Measurements from ENCODE around the gene NATD1.

The NATD1 gene

GRCh38 chr17:21223086-21223485 is 30.1 kb downstream of the NATD1 start:
- DNase-seq (ENCODE audit: extremely low spot score), result no peak
- ChIA-PET CTCF (no interaction called here), POLR2A (no interaction called here)
- TF ChIP-seq SP1 (IDR thresholded peaks at IDR 0.05) (no peak), FOXM1 (IDR thresholded peaks at IDR 0.05; ENCODE audit: borderline replicate concordance) (no peak), FOXA1 (IDR thresholded peaks at IDR 0.05) (no peak), LEF1 (IDR thresholded peaks at IDR 0.05; ENCODE audit: borderline replicate concordance) (no peak), FOXK2 (IDR thresholded peaks at IDR 0.05) (no peak), ELF4 (IDR thresholded peaks at IDR 0.05) (no peak), ZNF384 (IDR thresholded peaks at IDR 0.05) (no peak), SUZ12 (IDR thresholded peaks at IDR 0.05) (no peak), BHLHE40 (IDR thresholded peaks at IDR 0.05; ENCODE audit: borderline replicate concordance) (no peak), NFRKB (IDR thresholded peaks at IDR 0.05) (no peak), ARNT (IDR thresholded peaks at IDR 0.05) (no peak), TARDBP (IDR thresholded peaks at IDR 0.05) (no peak), L3MBTL2 (conservative IDR thresholded peaks at IDR 0.05) (no peak), CTBP1 (IDR thresholded peaks at IDR 0.05; ENCODE audit: borderline replicate concordance) (no peak), PKNOX1 (IDR thresholded peaks at IDR 0.05) (no peak), HDGF (IDR thresholded peaks at IDR 0.05; ENCODE audit: borderline replicate concordance) (no peak)

- ChIA-PET POLR2A (no interaction called here), CTCF (no interaction called here)
- no peak for TF ChIP-seq BHLHE40 (IDR thresholded peaks at IDR 0.05; ENCODE audit: borderline replicate concordance)
- TF ChIP-seq HDGF (IDR thresholded peaks at IDR 0.05; ENCODE audit: borderline replicate concordance), result no peak
- no peak for TF ChIP-seq SP1 (IDR thresholded peaks at IDR 0.05)
- TF ChIP-seq PKNOX1 (IDR thresholded peaks at IDR 0.05), result no peak
- no peak for TF ChIP-seq L3MBTL2 (conservative IDR thresholded peaks at IDR 0.05)
- TF ChIP-seq FOXM1 (IDR thresholded peaks at IDR 0.05; ENCODE audit: borderline replicate concordance), result no peak
- no peak for TF ChIP-seq ZNF384 (IDR thresholded peaks at IDR 0.05)
- TF ChIP-seq SUZ12 (IDR thresholded peaks at IDR 0.05), result no peak
- no peak for TF ChIP-seq FOXK2 (IDR thresholded peaks at IDR 0.05)
- TF ChIP-seq CTBP1 (IDR thresholded peaks at IDR 0.05; ENCODE audit: borderline replicate concordance), result no peak
- TF ChIP-seq FOXA1 (IDR thresholded peaks at IDR 0.05), result no peak
- TF ChIP-seq TARDBP (IDR thresholded peaks at IDR 0.05), result no peak
- TF ChIP-seq ELF4 (IDR thresholded peaks at IDR 0.05), result no peak
- TF ChIP-seq ARNT (IDR thresholded peaks at IDR 0.05), result no peak
- no peak for TF ChIP-seq NFRKB (IDR thresholded peaks at IDR 0.05)
- TF ChIP-seq LEF1 (IDR thresholded peaks at IDR 0.05; ENCODE audit: borderline replicate concordance), result no peak
- no peak for DNase-seq (ENCODE audit: extremely low spot score)
These were observed 34.3 kb downstream of the NATD1 start for GRCh38 chr17:21218831-21219380.

GRCh38 chr17:21218101-21218500 is 35.1 kb downstream of the NATD1 start:
- CTCF ChIA-PET, result no interaction called here
- no peak for TF ChIP-seq L3MBTL2 (conservative IDR thresholded peaks at IDR 0.05)
- TF ChIP-seq FOXM1 (IDR thresholded peaks at IDR 0.05; ENCODE audit: borderline replicate concordance), result no peak
- no peak for TF ChIP-seq HDGF (IDR thresholded peaks at IDR 0.05; ENCODE audit: borderline replicate concordance)
- no peak for TF ChIP-seq FOXA1 (IDR thresholded peaks at IDR 0.05)
- TF ChIP-seq ARNT (IDR thresholded peaks at IDR 0.05), result no peak
- TF ChIP-seq NFRKB (IDR thresholded peaks at IDR 0.05), result no peak
- no peak for TF ChIP-seq FOXK2 (IDR thresholded peaks at IDR 0.05)
- no peak for TF ChIP-seq ELF4 (IDR thresholded peaks at IDR 0.05)
- POLR2A ChIA-PET, result no interaction called here
- peak; percentile 31 for DNase-seq (ENCODE audit: extremely low spot score)

GRCh38 chr17:21217346-21217745 is 35.9 kb downstream of the NATD1 start:
- DNase-seq (ENCODE audit: extremely low spot score), result no peak
- ChIA-PET POLR2A (no interaction called here), CTCF (no interaction called here)
- TF ChIP-seq TARDBP (IDR thresholded peaks at IDR 0.05), result no peak
- TF ChIP-seq BHLHE40 (IDR thresholded peaks at IDR 0.05; ENCODE audit: borderline replicate concordance), result no peak
- TF ChIP-seq CTBP1 (IDR thresholded peaks at IDR 0.05; ENCODE audit: borderline replicate concordance), result no peak
- TF ChIP-seq PKNOX1 (IDR thresholded peaks at IDR 0.05), result no peak
- no peak for TF ChIP-seq SUZ12 (IDR thresholded peaks at IDR 0.05)
- TF ChIP-seq LEF1 (IDR thresholded peaks at IDR 0.05; ENCODE audit: borderline replicate concordance), result no peak
- no peak for TF ChIP-seq HDGF (IDR thresholded peaks at IDR 0.05; ENCODE audit: borderline replicate concordance)
- no peak for TF ChIP-seq ARNT (IDR thresholded peaks at IDR 0.05)
- no peak for TF ChIP-seq NFRKB (IDR thresholded peaks at IDR 0.05)

- DNase-seq (ENCODE audit: extremely low spot score), result no peak
- TF ChIP-seq FOXA1 (IDR thresholded peaks at IDR 0.05) (no peak), L3MBTL2 (conservative IDR thresholded peaks at IDR 0.05) (no peak), SUZ12 (IDR thresholded peaks at IDR 0.05) (no peak), ARNT (IDR thresholded peaks at IDR 0.05) (no peak), ELF4 (IDR thresholded peaks at IDR 0.05) (no peak), SP1 (IDR thresholded peaks at IDR 0.05) (no peak), NFRKB (IDR thresholded peaks at IDR 0.05) (no peak), TARDBP (IDR thresholded peaks at IDR 0.05) (no peak), ZNF384 (IDR thresholded peaks at IDR 0.05) (no peak), CTBP1 (IDR thresholded peaks at IDR 0.05; ENCODE audit: borderline replicate concordance) (no peak), FOXM1 (IDR thresholded peaks at IDR 0.05; ENCODE audit: borderline replicate concordance) (no peak)
- POLR2A ChIA-PET, result interaction anchor here (1.6 kb wide), 1 partner anchor 59 kb away, joined by 4 read pairs; no protein-coding TSS in a partner anchor
- CTCF ChIA-PET, result no interaction called here
These were observed 37.3 kb downstream of the NATD1 start for GRCh38 chr17:21215935-21216334.

Measured in HEK293T (cell line).